Keratinocyte (primary cell): Measurements from ENCODE around the gene MTCH1. TPM values are rescaled to one million over a fixed set of nuclear protein-coding genes. Genes with fewer than 3 reads are reported as not detected.

ENCODE experiments used
- DNase-seq: peaks from one replicate; pipeline ENCODE4 v3.0.0-alpha.2; 2011; ENCODE audit warnings: low read depth, missing footprints, low spot score
- FAIRE-seq: peaks from 2 replicates; lab custom pipeline; 2011; peaks lifted over from hg19 to GRCh38; lab: Jason Lieb, UNC
- H2AFZ ChIP-seq: 2 replicates; pipeline ENCODE4 v1.6.0; 2012; ENCODE audit warnings: low read length, control low read depth, inconsistent platforms; ENCODE audit not compliant: control insufficient read depth
- H3K27ac ChIP-seq: 2 replicates; pipeline ENCODE4 v1.5.1; 2011; ENCODE audit warnings: low read length; ENCODE audit not compliant: control insufficient read depth, insufficient read depth
- H3K27me3 ChIP-seq: 3 replicates; pipeline ENCODE4 v1.6.0; 2011; ENCODE audit warnings: low read length; ENCODE audit not compliant: control insufficient read depth, insufficient read depth; ENCODE audit errors: extremely low read depth
- H3K36me3 ChIP-seq, 2 experiments: 2 replicates in 1 of 2; 3 replicates in 1 of 2; pipeline ENCODE4 v1.5.1; 2011; ENCODE audit warnings: low read length in 2 of 2, mild to moderate bottlenecking in 1 of 2; ENCODE audit not compliant: control insufficient read depth in 2 of 2, insufficient read depth in 2 of 2; ENCODE audit errors: extremely low read depth in 1 of 2
- H3K4me1 ChIP-seq: 3 replicates; pipeline ENCODE4 v1.5.1; 2011; ENCODE audit warnings: low read length; ENCODE audit not compliant: control insufficient read depth, insufficient read depth; ENCODE audit errors: extremely low read depth
- H3K4me2 ChIP-seq: 3 replicates; pipeline ENCODE4 v1.6.0; 2011; ENCODE audit warnings: low read depth, low read length; ENCODE audit not compliant: control insufficient read depth, insufficient read depth; ENCODE audit errors: extremely low read depth
- H3K4me3 ChIP-seq, 3 experiments: fragments of 200-600 bp in 1 of 3; sonication (generic) in 1 of 3; 2 replicates in 2 of 3; 3 replicates in 1 of 3; pipeline ENCODE4 v1.5.1; 2011 to 2016; ENCODE audit warnings: low read length in 3 of 3, mild to moderate bottlenecking in 3 of 3, control low read depth in 2 of 3, inconsistent platforms in 1 of 3, low read depth in 1 of 3, mixed read lengths in 1 of 3, mixed run types in 1 of 3, moderate library complexity in 1 of 3; ENCODE audit not compliant: control insufficient read depth in 2 of 3, insufficient read depth in 2 of 3; ENCODE audit errors: extremely low read depth in 1 of 3
- H3K79me2 ChIP-seq: 2 replicates; pipeline ENCODE4 v1.6.0; 2012; ENCODE audit warnings: low read length; ENCODE audit not compliant: control insufficient read depth, insufficient read depth
- H3K9ac ChIP-seq: 3 replicates; pipeline ENCODE4 v1.6.0; 2011; ENCODE audit warnings: low read length; ENCODE audit not compliant: control insufficient read depth, insufficient read depth; ENCODE audit errors: extremely low read depth
- H3K9me1 ChIP-seq: 3 replicates; pipeline ENCODE4 v1.6.0; 2011; ENCODE audit warnings: low read length; ENCODE audit not compliant: control insufficient read depth, insufficient read depth; ENCODE audit errors: extremely low read depth
- H3K9me3 ChIP-seq: 2 replicates; pipeline ENCODE4 v1.5.1; 2012; ENCODE audit warnings: low read depth, low read length; ENCODE audit not compliant: control insufficient read depth
- H4K20me1 ChIP-seq: 3 replicates; pipeline ENCODE4 v1.6.0; 2011; ENCODE audit warnings: low read length; ENCODE audit not compliant: control insufficient read depth, insufficient read depth; ENCODE audit errors: extremely low read depth
- CTCF ChIP-seq, 3 experiments: IDR thresholded peaks in 1 of 3; conservative IDR thresholded peaks in 1 of 3; optimal IDR thresholded peaks in 1 of 3; 2 replicates in 2 of 3; 3 replicates in 1 of 3; pipeline versions ENCODE3 to v1.5.1; 2011; ENCODE audit warnings: low read length in 3 of 3, mild to moderate bottlenecking in 3 of 3, moderate library complexity in 2 of 3, control low read depth in 1 of 3, inconsistent platforms in 1 of 3; ENCODE audit not compliant: insufficient read depth in 2 of 3; ENCODE audit errors: extremely low read depth in 1 of 3
- EZH2 ChIP-seq: IDR thresholded peaks from one replicate; pipeline ENCODE4 v1.6.1; 2012; ENCODE audit warnings: inconsistent platforms, mild to moderate bottlenecking, low read length, moderate library complexity
- dilution Hi-C: fragments of 300-500 bp; cut with MboI; formaldehyde crosslinking; loops from one replicate; pipeline ENCODE4 v1.7.0; 2020; ENCODE audit warnings: low sequenced_read_pairs; ENCODE audit not compliant: extremely low pct_ligation_motif_present
- polyA plus RNA-seq, 5 experiments: library from polyadenylated mRNA; depleted of rRNA in 3 of 5; stranded (reverse) in 3 of 5; stranded (forward) in 1 of 5; unstranded in 1 of 5; fragments of >200 nt; gene quantifications; 1 replicate in 1 of 5; 2 replicates in 3 of 5; 3 replicates in 1 of 5; pipeline versions ENCODE4 v1.2.1 to v1.2.3, GENCODE V29; 2011 to 2012; ENCODE audit warnings: missing spikeins in 2 of 5, low read depth in 1 of 5, low replicate concordance in 1 of 5

The MTCH1 gene
- polyA plus RNA-seq, 1 donor (not counting 4 experiments of a cell fraction or from before 2014, with no cell fraction given) = 88.8 TPM

- Histone ChIP-seq H3K79me2 (no peaks in the 10 kb centered on the region), H3K9me1 (no peaks in the 10 kb centered on the region), H3K4me2 (no peak overlapping the region), H3K36me3 (peaks cover 15 to 19% of the 10 kb centered on the region in 2 experiments), H2AFZ (no peak overlapping the region), H3K4me3 (no peak overlapping the region), H3K27ac (no peak overlapping the region), H4K20me1 (no peaks in the 10 kb centered on the region), H3K4me1 (no peaks in the 10 kb centered on the region), H3K27me3 (no peaks in the 10 kb centered on the region), H3K9me3 (no peaks in the 10 kb centered on the region), H3K9ac (no peak overlapping the region)
- TF ChIP-seq EZH2 = no peak
- no peak for TF ChIP-seq CTCF (optimal IDR thresholded peaks at IDR 0.05 in 1 of 3, IDR thresholded peaks at IDR 0.05 in 1 of 3, conservative IDR thresholded peaks at IDR 0.05 in 1 of 3; ENCODE audit: extremely low read depth in 1 of 3, insufficient read depth in 2 of 3, low read length in 3 of 3)
- dilution Hi-C loops = no loop called here
- DNase-seq = no peak
- FAIRE-seq = no peak
Measured at GRCh38 chr6:36920049-36920448, 65.9 kb downstream of the MTCH1 start.

Other genes starting within 250 kb of the MTCH1 start
- 0.02 to 0.09 TPM (median 0.05 TPM) in 3 replicates for gene CPNE5, start 146.8 kb downstream of the MTCH1 start, polyA plus RNA-seq
- gene PPIL1, start 111.4 kb downstream of the MTCH1 start, polyA plus RNA-seq = 36.7 to 45.5 TPM (median 42.5 TPM) in 3 replicates
- gene C6orf89, start 100.2 kb downstream of the MTCH1 start, polyA plus RNA-seq = 29.0 to 34.9 TPM (median 31.0 TPM) in 3 replicates
- gene PI16, start 31.5 kb downstream of the MTCH1 start, polyA plus RNA-seq = not detected in 3 replicates
- gene FGD2, start 19.5 kb upstream of the MTCH1 start, polyA plus RNA-seq = 0.03 to 0.13 TPM (median 0.08 TPM) in 3 replicates
- 7.1 to 14.3 TPM (median 10.2 TPM) in 3 replicates for gene PIM1, start 184.0 kb upstream of the MTCH1 start, polyA plus RNA-seq